Skeletal muscle tissue (tissue), 4 donors: ENCODE measurements around the gene UGT2B15. TPM values are rescaled to one million over a fixed set of nuclear protein-coding genes. Genes with fewer than 3 reads are reported as not detected.

ENCODE experiments used
- H3K27ac ChIP-seq: one replicate; pipeline ENCODE4 v1.7.0; 2013; ENCODE audit warnings: mild to moderate bottlenecking, low read depth, low read length, inconsistent platforms
- H3K27me3 ChIP-seq, 3 donors: one replicate each; pipeline ENCODE4 v1.7.0; 2013; ENCODE audit warnings: low read length in 3 of 3; ENCODE audit not compliant: control insufficient read depth in 3 of 3, insufficient read depth in 3 of 3
- H3K36me3 ChIP-seq, 3 donors: one replicate each; pipeline ENCODE4 v1.7.0; 2013; ENCODE audit warnings: low read length in 3 of 3; ENCODE audit not compliant: control insufficient read depth in 3 of 3, insufficient read depth in 3 of 3
- H3K4me1 ChIP-seq, 3 donors: one replicate each; pipeline ENCODE4 v1.7.0; 2013; ENCODE audit warnings: low read length in 3 of 3, mild to moderate bottlenecking in 3 of 3; ENCODE audit not compliant: control insufficient read depth in 3 of 3, insufficient read depth in 3 of 3
- H3K4me3 ChIP-seq, 3 donors: one replicate each; pipeline ENCODE4 v1.7.0; 2013; ENCODE audit warnings: low read length in 3 of 3
- H3K9ac ChIP-seq, 3 donors: one replicate each; pipeline ENCODE4 v1.7.0; 2013; ENCODE audit warnings: low read length in 3 of 3, mild to moderate bottlenecking in 3 of 3, moderate library complexity in 2 of 3, low read depth in 1 of 3
- H3K9me3 ChIP-seq, 3 donors: one replicate each; pipeline ENCODE4 v1.7.0; 2013; ENCODE audit warnings: low read length in 3 of 3; ENCODE audit not compliant: control insufficient read depth in 3 of 3
- total RNA-seq: library from RNA; depleted of rRNA; stranded (reverse); fragments of >200 nt; gene quantifications from one replicate; pipeline ENCODE4 v1.2.3, GENCODE V29; 2014
- donor health status: Osteomylitis.

The UGT2B15 gene
- total RNA-seq, 1 donor from 2014 or later = not detected

DNA sequence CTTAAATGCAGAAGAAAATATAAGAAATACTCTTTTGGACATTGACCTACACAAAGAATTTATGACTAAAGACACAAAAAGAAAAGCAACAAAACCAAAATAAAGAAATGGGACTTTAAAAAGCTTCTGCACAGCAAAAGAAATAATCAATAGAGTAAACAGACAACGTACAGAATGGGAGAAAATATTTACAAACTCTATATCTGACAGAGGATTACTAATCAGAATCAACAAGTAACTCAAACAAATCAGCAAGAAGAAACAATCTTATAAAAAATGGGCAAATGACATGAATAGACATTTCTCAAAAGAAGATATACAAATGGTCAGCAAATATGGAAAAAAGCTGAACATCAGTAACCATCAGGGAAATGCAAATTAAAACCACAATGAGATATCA lies 56.7 kb downstream of the UGT2B15 start:
- Histone ChIP-seq H3K4me1 (no peaks in the 10 kb centered on the region), H3K27ac (no peak overlapping the region), H3K9me3 (no peaks in the 10 kb centered on the region), H3K4me3 (no peak overlapping the region), H3K27me3 (no peaks in the 10 kb centered on the region), H3K9ac (no peak overlapping the region), H3K36me3 (no peaks in the 10 kb centered on the region)

DNA sequence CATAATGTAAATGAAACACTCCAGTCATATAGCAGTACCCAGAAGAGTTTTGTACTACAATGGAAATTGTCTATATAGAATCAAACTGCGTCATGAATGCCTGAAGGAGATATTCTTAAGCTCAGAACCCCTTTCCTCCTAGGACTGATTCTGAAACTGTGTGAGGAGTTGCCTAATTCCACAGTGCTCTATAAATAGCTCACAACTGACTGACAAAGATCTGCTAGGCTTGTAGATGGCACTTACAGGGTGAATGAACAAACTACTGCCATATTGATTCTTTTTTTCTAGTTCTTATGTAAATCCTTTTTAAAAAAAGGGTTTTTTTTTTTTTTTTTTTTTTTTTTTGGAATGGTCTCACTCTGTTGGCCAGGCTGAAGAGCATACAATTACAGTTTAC lies 64.2 kb downstream of the UGT2B15 start:
- Histone ChIP-seq H3K27me3 (no peaks in the 10 kb centered on the region), H3K27ac (no peak overlapping the region), H3K4me3 (no peak overlapping the region), H3K9ac (no peak overlapping the region), H3K9me3 (no peaks in the 10 kb centered on the region), H3K36me3 (no peaks in the 10 kb centered on the region), H3K4me1 (no peaks in the 10 kb centered on the region)

DNA sequence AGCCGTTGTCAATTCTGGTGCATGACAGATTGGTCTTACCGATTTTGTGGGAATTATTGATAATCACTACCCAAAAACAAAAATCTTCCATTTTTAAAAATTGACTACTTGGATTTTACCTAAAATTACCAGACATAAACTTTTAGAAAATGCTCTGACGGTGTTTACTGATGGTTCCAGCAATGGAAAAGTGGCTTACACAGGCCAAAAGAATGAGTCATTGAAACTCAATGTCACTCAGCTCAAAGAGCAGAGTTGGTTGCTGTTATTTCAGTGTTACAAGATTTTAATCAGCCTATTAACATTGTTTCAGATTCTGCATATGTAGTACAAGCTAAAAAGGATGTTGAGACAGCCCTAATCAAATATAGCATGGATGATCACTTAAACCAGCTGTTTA lies 71.3 kb downstream of the UGT2B15 start:
- no peaks in the 10 kb centered on the region for H3K27me3 ChIP-seq
- no peak overlapping the region for H3K9ac ChIP-seq
- no peak overlapping the region for H3K27ac ChIP-seq
- no peaks in the 10 kb centered on the region for H3K9me3 ChIP-seq
- no peaks in the 10 kb centered on the region for H3K4me1 ChIP-seq
- no peak overlapping the region for H3K4me3 ChIP-seq
- H3K36me3 ChIP-seq = no peaks in the 10 kb centered on the region

DNA sequence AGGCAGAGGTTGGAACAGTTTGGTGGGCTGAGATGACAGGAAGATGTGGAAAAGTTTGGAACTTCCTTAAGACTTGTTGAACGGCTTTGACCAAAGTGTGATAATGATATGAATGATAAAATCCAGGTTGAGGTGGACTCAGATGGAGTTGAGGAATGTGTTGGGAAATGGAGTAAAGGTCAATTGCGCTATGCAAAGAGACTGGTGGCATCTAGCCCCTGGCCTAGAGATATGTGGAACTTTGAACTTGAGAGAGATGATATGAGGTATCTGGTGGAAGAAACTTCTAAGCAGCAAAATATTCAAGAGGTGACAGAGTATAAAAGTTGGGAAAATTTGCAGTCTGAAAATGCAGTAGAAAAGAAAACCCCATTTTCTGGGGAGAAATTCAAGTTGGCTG lies 73.0 kb downstream of the UGT2B15 start:
- H3K36me3 ChIP-seq = no peaks in the 10 kb centered on the region
- H3K9me3 ChIP-seq = no peaks in the 10 kb centered on the region
- no peaks in the 10 kb centered on the region for H3K4me1 ChIP-seq
- H3K27ac ChIP-seq = no peak overlapping the region
- no peaks in the 10 kb centered on the region for H3K27me3 ChIP-seq
- H3K4me3 ChIP-seq = no peak overlapping the region
- no peak overlapping the region for H3K9ac ChIP-seq

Other genes starting within 250 kb of the UGT2B15 start
- gene TMPRSS11E, start 223.2 kb downstream of the UGT2B15 start, total RNA-seq = not detected
- gene UGT2B17, start 94.3 kb downstream of the UGT2B15 start, total RNA-seq = not detected
- gene UGT2B10, start 145.3 kb upstream of the UGT2B15 start, total RNA-seq = 0.52 TPM